Measurements from ENCODE around the gene ZDHHC1.

Gene ZDHHC1

DNA sequence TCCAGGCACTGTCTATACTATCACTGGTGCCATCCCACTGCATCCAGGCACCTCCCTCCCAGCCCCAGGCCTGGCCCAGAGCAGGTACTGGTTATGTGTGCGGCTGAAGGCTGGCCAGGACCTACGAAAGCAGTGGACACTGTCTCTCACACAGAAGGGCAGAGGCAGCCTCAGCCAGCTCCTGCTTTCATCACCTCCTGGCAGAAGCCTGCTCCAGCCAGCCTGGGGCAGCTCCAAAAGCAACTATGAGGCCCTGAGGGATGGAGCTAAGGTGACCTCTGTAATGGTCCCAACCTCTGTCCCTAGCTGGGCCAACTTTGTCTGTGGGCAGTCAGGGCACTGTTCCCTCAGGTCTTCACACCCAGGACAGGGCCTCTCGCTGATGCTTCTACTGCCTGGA is 33.5 kb upstream of the ZDHHC1 start:
- Histone ChIP-seq H3K27me3 (ENCODE audit: insufficient read depth, poor library complexity, severe bottlenecking) (no peaks in the 10 kb centered on the region), H3K27ac (replicated peaks) (no peak overlapping the region), H3K4me3 (replicated peaks; ENCODE audit: insufficient read depth, low read length) (no peak overlapping the region)
- no peak for DNase-seq (ENCODE audit: low read depth in 1 of 2, low spot score in 1 of 2)
- TF ChIP-seq POLR2AphosphoS5 (IDR thresholded peaks at IDR 0.05; ENCODE audit: low read depth) (no peak), SPI1 (IDR thresholded peaks at IDR 0.05; ENCODE audit: borderline replicate concordance, low read depth) (no peak), REST (IDR thresholded peaks at IDR 0.05; ENCODE audit: insufficient replicate concordance, low read depth) (no peak), GABPA (IDR thresholded peaks at IDR 0.05; ENCODE audit: low read depth) (no peak)
- TF ChIP-seq, protein P1, sequence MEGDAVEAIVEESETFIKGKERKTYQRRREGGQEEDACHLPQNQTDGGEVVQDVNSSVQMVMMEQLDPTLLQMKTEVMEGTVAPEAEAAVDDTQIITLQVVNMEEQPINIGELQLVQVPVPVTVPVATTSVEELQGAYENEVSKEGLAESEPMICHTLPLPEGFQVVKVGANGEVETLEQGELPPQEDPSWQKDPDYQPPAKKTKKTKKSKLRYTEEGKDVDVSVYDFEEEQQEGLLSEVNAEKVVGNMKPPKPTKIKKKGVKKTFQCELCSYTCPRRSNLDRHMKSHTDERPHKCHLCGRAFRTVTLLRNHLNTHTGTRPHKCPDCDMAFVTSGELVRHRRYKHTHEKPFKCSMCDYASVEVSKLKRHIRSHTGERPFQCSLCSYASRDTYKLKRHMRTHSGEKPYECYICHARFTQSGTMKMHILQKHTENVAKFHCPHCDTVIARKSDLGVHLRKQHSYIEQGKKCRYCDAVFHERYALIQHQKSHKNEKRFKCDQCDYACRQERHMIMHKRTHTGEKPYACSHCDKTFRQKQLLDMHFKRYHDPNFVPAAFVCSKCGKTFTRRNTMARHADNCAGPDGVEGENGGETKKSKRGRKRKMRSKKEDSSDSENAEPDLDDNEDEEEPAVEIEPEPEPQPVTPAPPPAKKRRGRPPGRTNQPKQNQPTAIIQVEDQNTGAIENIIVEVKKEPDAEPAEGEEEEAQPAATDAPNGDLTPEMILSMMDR (IDR thresholded peaks at IDR 0.05; ENCODE audit: insufficient read depth, low read length) = no peak

DNA sequence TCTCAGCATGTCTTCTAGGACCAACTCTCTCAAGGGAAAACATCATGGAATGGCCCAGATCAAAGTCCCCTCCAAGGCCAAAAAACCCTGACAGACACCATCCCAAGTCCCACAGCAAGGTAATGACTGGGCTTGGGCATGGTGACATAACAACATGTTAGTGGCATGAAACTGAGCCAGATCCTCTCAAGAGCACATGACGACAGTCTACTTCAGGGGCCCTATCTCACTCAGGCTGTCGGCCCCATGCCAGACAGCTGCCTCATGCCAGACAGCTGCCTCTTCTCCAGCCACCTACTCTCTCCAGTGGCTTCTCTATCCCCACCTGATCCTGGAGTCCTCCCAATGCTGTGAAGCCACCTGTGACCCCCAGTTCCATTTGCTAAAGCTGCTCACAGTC is 33.1 kb upstream of the ZDHHC1 start:
- DNase-seq (ENCODE audit: low read depth in 1 of 2, low spot score in 1 of 2) = no peak
- Histone ChIP-seq H3K4me3 (replicated peaks; ENCODE audit: insufficient read depth, low read length) (no peak overlapping the region), H3K27me3 (ENCODE audit: insufficient read depth, poor library complexity, severe bottlenecking) (no peaks in the 10 kb centered on the region), H3K27ac (replicated peaks) (no peak overlapping the region)
- no peak for TF ChIP-seq SPI1 (IDR thresholded peaks at IDR 0.05; ENCODE audit: borderline replicate concordance, low read depth)
- TF ChIP-seq, protein P1 (IDR thresholded peaks at IDR 0.05; ENCODE audit: insufficient read depth, low read length) = no peak
- TF ChIP-seq GABPA (IDR thresholded peaks at IDR 0.05; ENCODE audit: low read depth) = no peak
- TF ChIP-seq POLR2AphosphoS5 (IDR thresholded peaks at IDR 0.05; ENCODE audit: low read depth) = no peak
- no peak for TF ChIP-seq REST (IDR thresholded peaks at IDR 0.05; ENCODE audit: insufficient replicate concordance, low read depth)

- no peak for DNase-seq (ENCODE audit: low read depth in 1 of 2, low spot score in 1 of 2)
- H3K27ac ChIP-seq (replicated peaks) = no peak overlapping the region
- TF ChIP-seq SPI1 (IDR thresholded peaks at IDR 0.05; ENCODE audit: borderline replicate concordance, low read depth) = no peak
- no peak for TF ChIP-seq REST (IDR thresholded peaks at IDR 0.05; ENCODE audit: insufficient replicate concordance, low read depth)
- TF ChIP-seq, protein P1 (IDR thresholded peaks at IDR 0.05; ENCODE audit: insufficient read depth, low read length) = no peak
- no peak for TF ChIP-seq GABPA (IDR thresholded peaks at IDR 0.05; ENCODE audit: low read depth)
- no peak for TF ChIP-seq POLR2AphosphoS5 (IDR thresholded peaks at IDR 0.05; ENCODE audit: low read depth)
- H3K4me3 ChIP-seq (replicated peaks; ENCODE audit: insufficient read depth, low read length) = no peak overlapping the region
- H3K27me3 ChIP-seq (ENCODE audit: insufficient read depth, poor library complexity, severe bottlenecking) = no peaks in the 10 kb centered on the region
These were observed 32.3 kb upstream of the ZDHHC1 start for GRCh38 chr16:67448580-67448979.
